H9 (cell line): Measurements from ENCODE around the gene SLX4IP. TPM values are rescaled to one million over a fixed set of nuclear protein-coding genes. Genes with fewer than 3 reads are reported as not detected.

Experiments used
- DNase-seq: peaks from one replicate; pipeline ENCODE4 v3.0.0-alpha.2; 2017
- H2AFZ ChIP-seq: one replicate; pipeline ENCODE4 v1.6.1; 2013; ENCODE audit warnings: mild to moderate bottlenecking, low read length, control low read depth, moderate library complexity
- H2AK5ac ChIP-seq: 2 replicates; pipeline ENCODE4 v1.6.1; 2013; ENCODE audit warnings: low read length, control low read depth, mixed read lengths; ENCODE audit not compliant: insufficient read length
- H2BK120ac ChIP-seq: one replicate; pipeline ENCODE4 v1.6.1; 2013; ENCODE audit warnings: low read depth, mild to moderate bottlenecking, low read length, control low read depth, inconsistent platforms; ENCODE audit not compliant: poor library complexity, severe bottlenecking
- H2BK12ac ChIP-seq: 2 replicates; pipeline ENCODE4 v1.6.1; 2013; ENCODE audit warnings: low read length, control low read depth, mixed read lengths, low read depth; ENCODE audit not compliant: insufficient read length
- H2BK15ac ChIP-seq: 2 replicates; pipeline ENCODE4 v1.6.1; 2013; ENCODE audit warnings: low read depth, low read length, control low read depth
- H2BK20ac ChIP-seq: one replicate; pipeline ENCODE4 v1.6.1; 2013; ENCODE audit warnings: low read depth, mild to moderate bottlenecking, low read length, control low read depth, inconsistent platforms; ENCODE audit not compliant: poor library complexity, severe bottlenecking
- H2BK5ac ChIP-seq: 2 replicates; pipeline ENCODE4 v1.6.1; 2013; ENCODE audit warnings: low read length, control low read depth, mixed read lengths; ENCODE audit not compliant: insufficient read length
- H3K14ac ChIP-seq: 2 replicates; pipeline ENCODE4 v1.6.1; 2013; ENCODE audit warnings: low read length, control low read depth; ENCODE audit not compliant: insufficient read depth
- H3K18ac ChIP-seq: 2 replicates; pipeline ENCODE4 v1.6.1; 2013; ENCODE audit warnings: low read depth, mild to moderate bottlenecking, mixed read lengths, low read length, control low read depth; ENCODE audit not compliant: insufficient read length
- H3K23ac ChIP-seq: 2 replicates; pipeline ENCODE4 v1.6.1; 2013; ENCODE audit warnings: low read length, control low read depth, mixed read lengths, low read depth; ENCODE audit not compliant: insufficient read length
- H3K23me2 ChIP-seq: 2 replicates; pipeline ENCODE4 v1.6.1; 2013; ENCODE audit warnings: low read depth, mild to moderate bottlenecking, mixed read lengths, low read length, control low read depth; ENCODE audit not compliant: insufficient read length, poor library complexity, severe bottlenecking
- H3K27ac ChIP-seq: 2 replicates; pipeline ENCODE4 v1.5.1; 2013; ENCODE audit warnings: low read length, control low read depth, mixed read lengths, low read depth; ENCODE audit not compliant: insufficient read length
- H3K27me3 ChIP-seq: 2 replicates; pipeline ENCODE4 v1.6.1; 2013; ENCODE audit warnings: low read length, control low read depth, inconsistent platforms; ENCODE audit not compliant: insufficient read depth
- H3K4ac ChIP-seq: 2 replicates; pipeline ENCODE4 v1.6.1; 2013; ENCODE audit warnings: low read depth, mild to moderate bottlenecking, control low read depth, inconsistent platforms, low read length, moderate library complexity
- H3K4me1 ChIP-seq: 2 replicates; pipeline ENCODE4 v1.6.1; 2013; ENCODE audit warnings: low read length, control low read depth, inconsistent platforms; ENCODE audit not compliant: insufficient read depth
- H3K4me2 ChIP-seq: 2 replicates; pipeline ENCODE4 v1.6.1; 2013; ENCODE audit warnings: low read length, control low read depth, mixed read lengths; ENCODE audit not compliant: insufficient read length, insufficient read depth
- H3K56ac ChIP-seq: 2 replicates; pipeline ENCODE4 v1.6.1; 2013; ENCODE audit warnings: low read depth, mild to moderate bottlenecking, mixed read lengths, low read length, control low read depth; ENCODE audit not compliant: insufficient read length
- H3K79me1 ChIP-seq: 2 replicates; pipeline ENCODE4 v1.6.1; 2013; ENCODE audit warnings: low read depth, mild to moderate bottlenecking, moderate library complexity, low read length, control low read depth, inconsistent platforms; ENCODE audit not compliant: insufficient read depth, poor library complexity, severe bottlenecking
- H3K79me2 ChIP-seq: 2 replicates; pipeline ENCODE4 v1.6.1; 2013; ENCODE audit warnings: low read length, control low read depth, inconsistent platforms; ENCODE audit not compliant: insufficient read depth
- H3K9ac ChIP-seq: 2 replicates; pipeline ENCODE4 v1.6.1; 2013; ENCODE audit warnings: low read length, control low read depth, mixed read lengths; ENCODE audit not compliant: insufficient read length; ENCODE audit errors: extremely low read depth
- H3K9me3 ChIP-seq: one replicate; pipeline ENCODE4 v1.6.1; 2013; ENCODE audit warnings: low read depth, low read length, inconsistent platforms; ENCODE audit not compliant: control insufficient read depth
- H3T11ph ChIP-seq: one replicate; pipeline ENCODE4 v1.6.1; 2013; ENCODE audit warnings: mild to moderate bottlenecking, low read length, control low read depth, inconsistent platforms
- H4K20me1 ChIP-seq: one replicate; pipeline ENCODE4 v1.6.1; 2013; ENCODE audit not compliant: control insufficient read depth, insufficient read length, insufficient read depth
- H4K5ac ChIP-seq: 2 replicates; pipeline ENCODE4 v1.6.1; 2013; ENCODE audit warnings: low read depth, mild to moderate bottlenecking, mixed read lengths, low read length, control low read depth; ENCODE audit not compliant: insufficient read length
- H4K8ac ChIP-seq: replicated peaks from 2 replicates; pipeline ENCODE4 v1.6.1; 2013; ENCODE audit warnings: low read length, control low read depth, mixed read lengths, low read depth; ENCODE audit not compliant: insufficient read length
- H4K91ac ChIP-seq: 2 replicates; pipeline ENCODE4 v1.6.1; 2013; ENCODE audit warnings: low read depth, mild to moderate bottlenecking, moderate library complexity, mixed read lengths, low read length, control low read depth; ENCODE audit not compliant: insufficient read length
- H3K27ac Mint-ChIP-seq, 3 experiments: 2 replicates in 2 of 3; 3 replicates in 1 of 3; pipeline ENCODE4 v1.8.0; 2020 to 2021; ENCODE audit warnings: mixed read lengths in 3 of 3, mild to moderate bottlenecking in 1 of 3, moderate library complexity in 1 of 3
- H3K27me3 Mint-ChIP-seq: 2 replicates; pipeline ENCODE4 v1.8.0; 2021; ENCODE audit warnings: low read depth, mild to moderate bottlenecking, moderate library complexity, mixed read lengths
- H3K36me3 Mint-ChIP-seq, 3 experiments: 2 replicates in 2 of 3; 3 replicates in 1 of 3; pipeline ENCODE4 v1.8.0; 2020 to 2021; ENCODE audit warnings: low read depth in 3 of 3, mixed read lengths in 3 of 3; ENCODE audit not compliant: insufficient read depth in 1 of 3
- H3K4me1 Mint-ChIP-seq, 2 experiments: 2 replicates each; pipeline ENCODE4 v1.8.0; 2020; ENCODE audit warnings: mixed read lengths in 2 of 2
- H3K4me3 Mint-ChIP-seq, 2 experiments: 2 replicates in 1 of 2; 3 replicates in 1 of 2; pipeline ENCODE4 v1.8.0; 2020 to 2021; ENCODE audit warnings: mild to moderate bottlenecking in 2 of 2, mixed read lengths in 2 of 2, moderate library complexity in 1 of 2
- H3K9me3 Mint-ChIP-seq, 2 experiments: 2 replicates in 1 of 2; 3 replicates in 1 of 2; pipeline ENCODE4 v1.8.0; 2020; ENCODE audit warnings: mild to moderate bottlenecking in 2 of 2, mixed read lengths in 2 of 2, moderate library complexity in 1 of 2
- CTCF ChIP-seq: fragments of 200-600 bp; sonication (generic); conservative IDR thresholded peaks from 3 replicates; pipeline ENCODE4 v1.8.0; 2021; ENCODE audit warnings: antibody characterized with exemption, mild to moderate bottlenecking
- WGBS: extraction: QIAGEN DNeasy Blood & Tissue Kit; methylation state at CpG from one replicate; pipeline ENCODE4 v1.1.7; 2013; ENCODE audit warnings: missing lambda C conversion rate, low lambda C conversion rate, mixed read lengths; ENCODE audit not compliant: insufficient read length; ENCODE audit errors: extremely low coverage; 5-methylcytosine and 5-hydroxymethylcytosine counted together
- total RNA-seq: library from RNA; stranded (reverse); gene quantifications from 2 replicates; pipeline ENCODE4 v1.2.1, GENCODE V29; 2021

Gene SLX4IP
- total RNA-seq, 1 experiment from 2014 or later = 7.9 TPM

GRCh38 chr20:10660661-10661060 lies 225.6 kb downstream of the SLX4IP start:
- peak overlapping the region; percentile 27 to 87 (median 86); a peak in 4 of 7 replicates for H3K27ac Mint-ChIP-seq
- H3K27ac ChIP-seq = no peak overlapping the region
- H4K8ac ChIP-seq = no peak overlapping the region
- no peaks in the 10 kb centered on the region; the same call in 1 of the 2 replicates for H3K27me3 Mint-ChIP-seq
- H3K9ac ChIP-seq = no peak overlapping the region
- peaks cover 4% of the 10 kb centered on the region for H3K79me1 ChIP-seq
- 0 out of 2 replicates have a peak overlapping the region, but pooled peaks have one; percentile 45 for H3K14ac ChIP-seq
- no CpG with 5 or more reads among the region's 11 CpGs for whole genome bisulfite sequencing
- no peak overlapping the region for H4K5ac ChIP-seq
- no peaks in the 10 kb centered on the region for H3K9me3 ChIP-seq
- no peaks in the 10 kb centered on the region for H3K23me2 ChIP-seq
- no peak overlapping the region for H2BK20ac ChIP-seq
- no peak overlapping the region for H3K23ac ChIP-seq
- H4K91ac ChIP-seq = no peak overlapping the region
- H3K27me3 ChIP-seq = no peaks in the 10 kb centered on the region
- no peaks in the 10 kb centered on the region for H3K9me3 Mint-ChIP-seq
- DNase-seq = no peak
- H3K4me1 Mint-ChIP-seq = peaks cover 75 to 81% of the 10 kb centered on the region in 2 experiments
- no peak overlapping the region for H3K4me2 ChIP-seq
- H3K4me1 ChIP-seq = peaks cover 26% of the 10 kb centered on the region
- H3K18ac ChIP-seq = no peak overlapping the region
- H4K20me1 ChIP-seq = no peaks in the 10 kb centered on the region
- peaks cover 54 to 84% (median 71%) of the 10 kb centered on the region in 3 experiments for H3K36me3 Mint-ChIP-seq
- H2AK5ac ChIP-seq = no peak overlapping the region
- H2BK12ac ChIP-seq = no peak overlapping the region
- H2BK15ac ChIP-seq = no peak overlapping the region
- H3K56ac ChIP-seq = no peak overlapping the region
- H3K79me2 ChIP-seq = peaks cover 4% of the 10 kb centered on the region; the same call in 1 of the 2 replicates
- no peak overlapping the region for H3T11ph ChIP-seq
- H2BK120ac ChIP-seq = no peak overlapping the region
- TF ChIP-seq CTCF = no peak
- H2BK5ac ChIP-seq = peak overlapping the region; percentile 17
- H3K4ac ChIP-seq = no peak overlapping the region
- no peak overlapping the region for H2AFZ ChIP-seq
- H3K4me3 Mint-ChIP-seq = no peak overlapping the region
